Fibroblast of mammary gland (primary cell): Measurements from ENCODE around the gene PODXL2.

Experiments used
- DNase-seq: peaks from one replicate; pipeline ENCODE4 v3.0.0-alpha.2; 2010; ENCODE audit warnings: low read depth
- H3K4me3 ChIP-seq: 2 replicates; pipeline ENCODE4 v1.5.1; 2011; ENCODE audit warnings: low read depth, mild to moderate bottlenecking, low read length, moderate library complexity; ENCODE audit not compliant: control insufficient read depth
- TF ChIP-seq, protein P1 (sequence below): conservative IDR thresholded peaks from 2 replicates; pipeline ENCODE4 v1.5.1; 2011; ENCODE audit warnings: low read depth, low read length, inconsistent platforms; ENCODE audit not compliant: control insufficient read depth, insufficient read depth

Gene PODXL2

DNA sequence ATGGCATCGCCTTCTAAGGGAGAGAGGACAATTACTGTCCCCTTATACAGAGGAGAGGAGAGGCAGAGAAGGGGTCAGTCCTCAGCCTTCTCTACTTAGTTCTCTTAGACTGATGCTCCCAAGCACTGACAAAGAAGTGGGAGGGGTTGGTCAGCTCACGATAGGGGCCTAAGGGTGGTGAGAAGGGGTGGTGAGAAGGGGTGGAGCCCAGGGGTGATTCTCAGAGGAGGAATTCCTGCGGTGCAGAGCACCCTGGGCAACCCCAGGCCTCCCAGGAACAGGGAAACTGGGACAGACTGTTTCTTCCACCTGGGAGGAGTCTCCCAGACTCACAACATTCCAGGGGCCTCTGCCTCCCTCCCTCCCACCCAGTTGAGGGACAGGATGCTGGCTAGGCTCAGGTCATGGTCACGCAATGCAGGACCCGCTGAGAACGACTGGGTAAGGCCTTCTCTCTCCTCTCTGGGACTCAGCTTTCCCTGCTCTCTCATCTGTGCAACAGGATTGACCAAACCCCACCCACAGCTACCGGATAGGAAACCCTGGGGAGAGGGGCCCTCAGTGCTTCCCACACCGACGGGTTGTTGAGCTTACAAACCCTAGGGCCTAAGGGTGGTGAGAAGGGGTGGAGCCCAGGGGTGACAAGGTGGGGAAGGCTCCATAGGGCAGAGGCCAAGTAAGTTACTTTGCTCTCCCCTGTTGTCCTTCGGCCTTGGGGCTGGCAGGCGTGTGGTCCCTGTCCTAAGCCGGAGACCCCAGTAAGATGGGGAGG, 40.0 kb upstream of the PODXL2 start:
- H3K4me3 ChIP-seq = peak overlapping the region; percentile 79
- peak; percentile 67 for DNase-seq
- TF ChIP-seq, protein P1, sequence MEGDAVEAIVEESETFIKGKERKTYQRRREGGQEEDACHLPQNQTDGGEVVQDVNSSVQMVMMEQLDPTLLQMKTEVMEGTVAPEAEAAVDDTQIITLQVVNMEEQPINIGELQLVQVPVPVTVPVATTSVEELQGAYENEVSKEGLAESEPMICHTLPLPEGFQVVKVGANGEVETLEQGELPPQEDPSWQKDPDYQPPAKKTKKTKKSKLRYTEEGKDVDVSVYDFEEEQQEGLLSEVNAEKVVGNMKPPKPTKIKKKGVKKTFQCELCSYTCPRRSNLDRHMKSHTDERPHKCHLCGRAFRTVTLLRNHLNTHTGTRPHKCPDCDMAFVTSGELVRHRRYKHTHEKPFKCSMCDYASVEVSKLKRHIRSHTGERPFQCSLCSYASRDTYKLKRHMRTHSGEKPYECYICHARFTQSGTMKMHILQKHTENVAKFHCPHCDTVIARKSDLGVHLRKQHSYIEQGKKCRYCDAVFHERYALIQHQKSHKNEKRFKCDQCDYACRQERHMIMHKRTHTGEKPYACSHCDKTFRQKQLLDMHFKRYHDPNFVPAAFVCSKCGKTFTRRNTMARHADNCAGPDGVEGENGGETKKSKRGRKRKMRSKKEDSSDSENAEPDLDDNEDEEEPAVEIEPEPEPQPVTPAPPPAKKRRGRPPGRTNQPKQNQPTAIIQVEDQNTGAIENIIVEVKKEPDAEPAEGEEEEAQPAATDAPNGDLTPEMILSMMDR = no peak

DNA sequence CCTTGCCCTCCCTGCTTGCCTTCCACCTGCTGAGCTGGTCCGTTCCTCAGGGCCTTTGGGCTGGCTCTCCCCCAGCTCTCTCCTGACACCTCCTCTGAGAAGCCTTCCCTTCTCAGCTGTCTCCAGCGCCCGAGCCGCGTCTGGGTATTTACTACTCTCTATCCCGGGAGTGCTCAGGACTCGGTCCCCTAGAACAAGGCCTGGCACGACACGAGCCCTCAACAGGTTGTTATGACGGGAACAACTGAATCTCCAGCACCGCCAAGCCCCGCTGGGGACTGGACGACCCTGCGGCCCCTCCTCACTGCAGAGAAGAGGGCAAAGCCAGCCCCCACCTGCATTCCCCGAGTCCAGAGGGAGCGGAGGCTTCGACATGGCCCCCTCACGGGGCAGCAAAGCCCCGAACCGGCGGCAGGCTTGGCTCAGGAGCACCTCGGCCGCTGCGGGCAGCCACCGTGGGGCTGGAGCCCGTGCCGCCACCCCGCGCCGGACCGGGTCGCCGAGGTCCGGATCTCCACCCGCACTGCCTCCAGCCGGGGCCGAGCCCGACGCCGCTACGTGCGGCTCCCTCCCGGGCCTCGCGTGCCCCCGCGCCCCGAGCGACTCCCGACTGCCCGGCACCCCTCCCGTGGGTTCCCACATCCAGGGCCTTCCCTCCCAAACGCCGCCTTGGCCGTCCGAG, 39.2 kb upstream of the PODXL2 start:
- peak; percentile 11 for DNase-seq
- TF ChIP-seq, protein P1 = no peak
- H3K4me3 ChIP-seq = peak overlapping the region; percentile 79

DNA sequence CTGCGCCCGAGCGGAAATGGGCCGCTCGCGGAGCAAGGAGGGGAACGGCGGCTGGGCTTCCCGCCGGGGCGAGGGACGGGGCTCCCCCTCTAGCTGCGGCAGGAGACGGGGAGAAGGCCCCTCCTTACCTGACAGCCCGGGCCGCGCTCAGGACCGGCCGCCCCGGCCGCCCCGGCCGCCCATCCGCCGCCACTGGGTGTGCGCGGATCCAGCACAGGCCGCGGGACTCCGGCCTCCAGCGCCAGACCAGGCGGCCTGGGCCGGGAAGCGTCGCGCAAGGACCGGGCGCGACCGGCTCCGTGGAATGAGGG, 38.7 kb upstream of the PODXL2 start:
- peak; percentile 24 for DNase-seq
- peak overlapping the region; percentile 79 for H3K4me3 ChIP-seq
- TF ChIP-seq, protein P1 = no peak

DNA sequence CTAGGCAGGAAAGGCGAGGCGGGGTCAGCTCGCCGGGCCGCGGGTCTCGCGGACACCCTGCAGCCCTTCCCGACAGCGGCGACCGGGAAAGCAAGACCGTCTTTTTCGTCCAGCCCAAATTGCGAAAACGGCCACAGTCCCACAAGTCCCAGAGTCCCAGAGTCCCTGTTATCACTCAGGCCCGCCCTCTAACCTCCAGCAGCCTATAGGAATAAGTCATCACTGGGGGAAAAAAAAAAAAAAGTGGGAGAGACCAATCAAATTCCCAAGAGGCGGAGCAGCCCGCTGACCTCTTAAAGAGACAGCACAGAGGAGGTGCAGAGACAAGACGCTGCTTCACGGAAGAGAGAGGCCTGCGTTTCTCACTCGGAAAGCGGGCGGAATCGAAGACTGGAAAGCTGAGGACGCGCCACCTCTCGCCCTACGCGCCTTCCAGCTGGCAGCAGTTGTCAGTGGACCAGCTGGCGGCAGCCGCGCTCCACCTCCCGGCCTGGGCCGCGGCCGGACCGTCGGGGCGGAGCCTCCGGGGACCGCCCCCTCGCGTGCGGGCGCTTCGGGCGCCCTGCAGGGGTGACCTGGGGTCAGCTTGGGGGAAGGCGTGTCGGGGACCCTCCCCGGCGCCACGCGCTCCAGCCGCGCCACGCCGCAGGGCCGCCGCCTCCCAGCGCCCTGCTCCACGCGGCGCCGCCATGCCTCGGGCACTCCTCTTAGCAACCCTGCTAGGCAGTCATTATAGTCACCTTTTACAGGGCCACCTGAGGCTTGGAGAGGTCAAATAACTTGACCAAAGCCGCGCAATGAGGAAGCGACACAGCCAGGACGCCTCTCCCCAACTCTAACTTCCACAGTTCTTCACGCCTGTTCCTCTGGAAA, 38.2 kb upstream of the PODXL2 start, which contains the start of gene TPRA1:
Gene TPRA1 (minus strand): TSS at position 141 of the 873 bp plus-strand sequence. CDS start 10,587 bp downstream, outside the sequence.
- peak; percentile 97 for DNase-seq
- TF ChIP-seq, protein P1 = no peak
- H3K4me3 ChIP-seq = peak within 1 kb of the TSS; percentile 79

DNA sequence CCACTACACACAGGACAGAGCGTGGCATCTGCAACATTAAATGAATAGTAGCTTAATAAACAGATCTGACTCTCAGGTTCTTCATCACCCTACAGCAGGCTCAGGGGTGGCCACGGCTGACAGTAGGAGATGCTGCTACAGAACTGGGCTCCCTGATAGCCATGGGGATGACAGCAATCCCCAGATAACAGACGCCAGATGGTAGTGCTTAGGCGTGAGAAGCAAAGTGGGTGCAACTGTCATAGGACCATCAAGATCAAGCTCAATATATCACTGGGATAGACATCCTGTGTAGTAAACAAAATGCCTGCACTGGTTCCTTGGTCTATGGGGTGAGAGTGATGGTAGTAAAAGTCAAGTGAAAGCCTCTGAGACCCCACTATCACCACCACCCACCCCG, 35.8 kb upstream of the PODXL2 start:
- DNase-seq = no peak
- H3K4me3 ChIP-seq = no peak overlapping the region
- TF ChIP-seq, protein P1 = no peak

DNA sequence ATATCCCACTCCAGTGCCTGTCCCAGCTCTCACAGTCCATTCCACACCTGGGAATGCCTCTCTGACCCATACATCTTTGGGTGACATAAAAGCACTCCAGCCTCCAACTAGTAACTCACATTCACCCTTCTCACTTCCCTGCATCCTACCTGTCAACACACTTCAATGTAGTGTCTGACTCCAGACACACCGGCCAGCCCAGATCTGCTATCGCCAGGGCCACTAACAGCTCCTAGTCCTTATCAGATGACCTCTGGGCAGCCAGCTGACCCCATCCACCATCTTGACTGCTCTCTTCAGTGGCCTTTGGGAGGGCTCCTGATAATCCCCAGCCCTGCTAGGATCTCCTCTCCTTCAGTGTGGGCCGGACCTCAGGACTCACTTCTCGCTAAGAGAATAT, 33.7 kb upstream of the PODXL2 start:
- H3K4me3 ChIP-seq = no peak overlapping the region
- TF ChIP-seq, protein P1 = no peak
- no peak for DNase-seq
